ENCODE measurements around the gene PLAU.

The PLAU gene

GRCh38 chr10:73941300-73941699 is 30.4 kb downstream of the PLAU start:
- no peak for TF ChIP-seq CTCF (IDR thresholded peaks at IDR 0.05; ENCODE audit: low read depth, low read length)
- in situ Hi-C loops (cut with HindIII; ENCODE audit: low sequenced_read_pairs) = no loop called here
- H3K4me3 ChIP-seq (ENCODE audit: low read depth, low read length) = no peak overlapping the region
- DNase-seq (ENCODE audit: low read depth, low spot score) = peak; percentile 63

- no peak for DNase-seq (ENCODE audit: low read depth, low spot score)
- no peak for TF ChIP-seq CTCF (IDR thresholded peaks at IDR 0.05; ENCODE audit: low read depth, low read length)
- in situ Hi-C loops (cut with HindIII; ENCODE audit: low sequenced_read_pairs) = no loop called here
- no peak overlapping the region for H3K4me3 ChIP-seq (ENCODE audit: low read depth, low read length)
Observed at GRCh38 chr10:73944356-73945100, 33.6 kb downstream of the PLAU start.

GRCh38 chr10:73946253-73947145 is 35.6 kb downstream of the PLAU start:
- TF ChIP-seq CTCF (IDR thresholded peaks at IDR 0.05; ENCODE audit: low read depth, low read length) = peak; percentile 15
- DNase-seq (ENCODE audit: low read depth, low spot score) = no peak
- in situ Hi-C loops (cut with HindIII; ENCODE audit: low sequenced_read_pairs) = no loop called here
- no peak overlapping the region for H3K4me3 ChIP-seq (ENCODE audit: low read depth, low read length)

- no peak for DNase-seq (ENCODE audit: low read depth, low spot score)
- no peak for TF ChIP-seq CTCF (IDR thresholded peaks at IDR 0.05; ENCODE audit: low read depth, low read length)
- no peak overlapping the region for H3K4me3 ChIP-seq (ENCODE audit: low read depth, low read length)
- in situ Hi-C loops (cut with HindIII; ENCODE audit: low sequenced_read_pairs) = no loop called here
Observed at GRCh38 chr10:73948947-73949633, 38.2 kb downstream of the PLAU start.

- in situ Hi-C loops (cut with HindIII; ENCODE audit: low sequenced_read_pairs) = no loop called here
- TF ChIP-seq CTCF (IDR thresholded peaks at IDR 0.05; ENCODE audit: low read depth, low read length) = no peak
- H3K4me3 ChIP-seq (ENCODE audit: low read depth, low read length) = no peak overlapping the region
- DNase-seq (ENCODE audit: low read depth, low spot score) = peak; percentile 26
Observed at GRCh38 chr10:73950155-73950948, 39.4 kb downstream of the PLAU start.

- peak; percentile 91 for DNase-seq (ENCODE audit: low read depth, low spot score)
- no peak for TF ChIP-seq CTCF (IDR thresholded peaks at IDR 0.05; ENCODE audit: low read depth, low read length)
- in situ Hi-C loops (cut with HindIII; ENCODE audit: low sequenced_read_pairs) = no loop called here
- H3K4me3 ChIP-seq (ENCODE audit: low read depth, low read length) = no peak overlapping the region
Observed at GRCh38 chr10:73953665-73954064, 42.7 kb downstream of the PLAU start.

Measured in astrocyte of the spinal cord (primary cell).